ENCODE results near the gene KAZN. TPM values are rescaled to one million over a fixed set of nuclear protein-coding genes. Genes with fewer than 3 reads are reported as not detected.

Gene KAZN
- polyA plus RNA-seq, 1 donor from 2014 or later, result 20.6 TPM

DNA sequence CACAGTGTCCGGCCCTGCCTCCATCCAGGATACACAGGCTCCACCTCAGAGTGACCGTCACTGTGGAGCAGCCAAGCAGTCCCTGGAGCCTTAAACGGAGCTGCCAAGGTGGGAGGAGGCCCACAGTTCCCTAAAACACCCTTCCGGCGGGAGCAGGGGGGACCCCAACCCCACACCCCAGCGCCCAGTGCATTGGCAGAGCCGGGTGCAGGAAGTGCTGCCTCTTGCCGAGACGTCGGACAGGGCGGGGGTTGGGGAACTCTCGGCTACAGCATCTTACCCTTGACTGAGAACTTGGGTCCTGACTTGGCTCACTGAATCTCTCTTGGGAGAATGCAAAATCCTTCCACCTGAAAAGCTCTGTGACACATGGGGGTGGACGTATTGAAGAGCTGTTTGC is 516.4 kb downstream of the KAZN start:
- H3K9me3 ChIP-seq (ENCODE audit: low read length), result no peaks in the 10 kb centered on the region
- no peaks in the 10 kb centered on the region for H3K27me3 ChIP-seq (ENCODE audit: insufficient read depth, low read depth, low read length)
- TF ChIP-seq, protein P1, sequence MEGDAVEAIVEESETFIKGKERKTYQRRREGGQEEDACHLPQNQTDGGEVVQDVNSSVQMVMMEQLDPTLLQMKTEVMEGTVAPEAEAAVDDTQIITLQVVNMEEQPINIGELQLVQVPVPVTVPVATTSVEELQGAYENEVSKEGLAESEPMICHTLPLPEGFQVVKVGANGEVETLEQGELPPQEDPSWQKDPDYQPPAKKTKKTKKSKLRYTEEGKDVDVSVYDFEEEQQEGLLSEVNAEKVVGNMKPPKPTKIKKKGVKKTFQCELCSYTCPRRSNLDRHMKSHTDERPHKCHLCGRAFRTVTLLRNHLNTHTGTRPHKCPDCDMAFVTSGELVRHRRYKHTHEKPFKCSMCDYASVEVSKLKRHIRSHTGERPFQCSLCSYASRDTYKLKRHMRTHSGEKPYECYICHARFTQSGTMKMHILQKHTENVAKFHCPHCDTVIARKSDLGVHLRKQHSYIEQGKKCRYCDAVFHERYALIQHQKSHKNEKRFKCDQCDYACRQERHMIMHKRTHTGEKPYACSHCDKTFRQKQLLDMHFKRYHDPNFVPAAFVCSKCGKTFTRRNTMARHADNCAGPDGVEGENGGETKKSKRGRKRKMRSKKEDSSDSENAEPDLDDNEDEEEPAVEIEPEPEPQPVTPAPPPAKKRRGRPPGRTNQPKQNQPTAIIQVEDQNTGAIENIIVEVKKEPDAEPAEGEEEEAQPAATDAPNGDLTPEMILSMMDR (IDR thresholded peaks at IDR 0.05; ENCODE audit: poor library complexity, severe bottlenecking), result no peak
- no peak for TF ChIP-seq POLR2AphosphoS5 (IDR thresholded peaks at IDR 0.05)
- no peak for TF ChIP-seq SMC3 (conservative IDR thresholded peaks at IDR 0.05; ENCODE audit: poor library complexity)
- no peak for TF ChIP-seq MXI1 (conservative IDR thresholded peaks at IDR 0.05; ENCODE audit: poor library complexity, severe bottlenecking)
- TF ChIP-seq RAD21 (conservative IDR thresholded peaks at IDR 0.05), result no peak
- TF ChIP-seq TAF1 (IDR thresholded peaks at IDR 0.05; ENCODE audit: low read depth), result no peak
- TF ChIP-seq, protein P2, sequence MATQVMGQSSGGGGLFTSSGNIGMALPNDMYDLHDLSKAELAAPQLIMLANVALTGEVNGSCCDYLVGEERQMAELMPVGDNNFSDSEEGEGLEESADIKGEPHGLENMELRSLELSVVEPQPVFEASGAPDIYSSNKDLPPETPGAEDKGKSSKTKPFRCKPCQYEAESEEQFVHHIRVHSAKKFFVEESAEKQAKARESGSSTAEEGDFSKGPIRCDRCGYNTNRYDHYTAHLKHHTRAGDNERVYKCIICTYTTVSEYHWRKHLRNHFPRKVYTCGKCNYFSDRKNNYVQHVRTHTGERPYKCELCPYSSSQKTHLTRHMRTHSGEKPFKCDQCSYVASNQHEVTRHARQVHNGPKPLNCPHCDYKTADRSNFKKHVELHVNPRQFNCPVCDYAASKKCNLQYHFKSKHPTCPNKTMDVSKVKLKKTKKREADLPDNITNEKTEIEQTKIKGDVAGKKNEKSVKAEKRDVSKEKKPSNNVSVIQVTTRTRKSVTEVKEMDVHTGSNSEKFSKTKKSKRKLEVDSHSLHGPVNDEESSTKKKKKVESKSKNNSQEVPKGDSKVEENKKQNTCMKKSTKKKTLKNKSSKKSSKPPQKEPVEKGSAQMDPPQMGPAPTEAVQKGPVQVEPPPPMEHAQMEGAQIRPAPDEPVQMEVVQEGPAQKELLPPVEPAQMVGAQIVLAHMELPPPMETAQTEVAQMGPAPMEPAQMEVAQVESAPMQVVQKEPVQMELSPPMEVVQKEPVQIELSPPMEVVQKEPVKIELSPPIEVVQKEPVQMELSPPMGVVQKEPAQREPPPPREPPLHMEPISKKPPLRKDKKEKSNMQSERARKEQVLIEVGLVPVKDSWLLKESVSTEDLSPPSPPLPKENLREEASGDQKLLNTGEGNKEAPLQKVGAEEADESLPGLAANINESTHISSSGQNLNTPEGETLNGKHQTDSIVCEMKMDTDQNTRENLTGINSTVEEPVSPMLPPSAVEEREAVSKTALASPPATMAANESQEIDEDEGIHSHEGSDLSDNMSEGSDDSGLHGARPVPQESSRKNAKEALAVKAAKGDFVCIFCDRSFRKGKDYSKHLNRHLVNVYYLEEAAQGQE (IDR thresholded peaks at IDR 0.05; ENCODE audit: borderline replicate concordance), result no peak
- no peak for TF ChIP-seq EZH2 (IDR thresholded peaks at IDR 0.05; ENCODE audit: borderline replicate concordance, insufficient read depth, low read length, poor library complexity, severe bottlenecking)
- TF ChIP-seq EP300 (conservative IDR thresholded peaks at IDR 0.05; ENCODE audit: poor library complexity, severe bottlenecking), result no peak
- no peak overlapping the region for H3K4me3 ChIP-seq (ENCODE audit: low read length)
- H4K20me1 ChIP-seq (ENCODE audit: insufficient read depth), result no peaks in the 10 kb centered on the region
- H2AFZ ChIP-seq (ENCODE audit: low read depth, low read length), result no peak overlapping the region
- H3K9me2 ChIP-seq (ENCODE audit: insufficient read depth, low read length), result no peaks in the 10 kb centered on the region
- H3K4me2 ChIP-seq (ENCODE audit: low read length), result no peak overlapping the region
- H3F3A ChIP-seq (ENCODE audit: insufficient read depth, low read length, poor library complexity, severe bottlenecking), result no peaks in the 10 kb centered on the region
- no peaks in the 10 kb centered on the region for H3K79me2 ChIP-seq (replicated peaks; ENCODE audit: insufficient read depth, low read length)
- H3K36me3 ChIP-seq (ENCODE audit: insufficient read depth, low read length), result no peaks in the 10 kb centered on the region
- H3K9ac ChIP-seq (ENCODE audit: low read length), result no peak overlapping the region
- H3K27ac ChIP-seq (ENCODE audit: low read length), result no peak overlapping the region

DNA sequence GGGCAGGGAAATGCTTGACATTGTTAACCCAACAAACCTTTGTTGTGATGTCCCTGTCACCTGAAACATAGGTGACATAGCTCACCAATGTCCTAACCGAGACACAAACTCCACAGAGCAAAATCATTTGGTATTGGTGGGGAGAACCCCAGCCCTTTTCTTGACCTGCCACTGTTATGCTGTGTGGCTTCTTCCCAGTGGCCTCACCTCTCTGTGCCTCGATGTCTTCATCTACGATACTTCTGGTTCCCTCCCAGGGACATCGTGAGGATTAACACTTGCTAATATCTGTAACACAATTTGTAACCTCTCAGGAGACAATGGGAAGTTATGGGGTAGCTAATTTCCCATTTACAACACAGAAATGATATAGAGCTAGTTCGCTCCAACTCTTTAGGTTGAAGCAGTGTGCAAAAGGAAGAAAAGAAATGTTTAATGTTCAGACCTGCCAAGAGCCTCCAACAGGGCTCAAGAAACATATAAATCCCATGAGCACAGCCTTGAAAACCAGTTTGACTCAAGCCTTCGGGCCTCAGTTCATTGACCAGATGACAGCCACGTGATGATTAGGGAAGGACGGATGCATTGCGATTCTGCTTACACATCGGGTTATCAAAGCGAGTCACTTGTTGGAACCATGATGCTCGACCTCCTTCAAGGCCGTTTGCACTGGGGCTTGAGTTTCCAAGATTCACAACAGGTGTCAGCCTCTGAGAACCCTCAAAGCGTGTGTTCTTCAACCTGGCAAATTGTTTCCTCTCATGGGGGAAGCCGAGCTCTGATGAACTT is 517.3 kb downstream of the KAZN start:
- Histone ChIP-seq H3K27ac (ENCODE audit: low read length) (no peak overlapping the region), H4K20me1 (ENCODE audit: insufficient read depth) (no peaks in the 10 kb centered on the region), H3K4me3 (ENCODE audit: low read length) (no peak overlapping the region), H3K9me3 (ENCODE audit: low read length) (no peaks in the 10 kb centered on the region), H3K36me3 (ENCODE audit: insufficient read depth, low read length) (no peaks in the 10 kb centered on the region), H3K79me2 (replicated peaks; ENCODE audit: insufficient read depth, low read length) (no peaks in the 10 kb centered on the region), H3K9ac (ENCODE audit: low read length) (no peak overlapping the region), H3K27me3 (ENCODE audit: insufficient read depth, low read depth, low read length) (no peaks in the 10 kb centered on the region), H2AFZ (ENCODE audit: low read depth, low read length) (no peak overlapping the region), H3K9me2 (ENCODE audit: insufficient read depth, low read length) (no peaks in the 10 kb centered on the region), H3K4me2 (ENCODE audit: low read length) (no peak overlapping the region), H3F3A (ENCODE audit: insufficient read depth, low read length, poor library complexity, severe bottlenecking) (no peaks in the 10 kb centered on the region)
- TF ChIP-seq, protein P2 (IDR thresholded peaks at IDR 0.05; ENCODE audit: borderline replicate concordance), result no peak
- TF ChIP-seq, protein P1 (IDR thresholded peaks at IDR 0.05; ENCODE audit: poor library complexity, severe bottlenecking), result no peak
